H1 (cell line): ENCODE data around the gene OLA1. TPM values are rescaled to one million over a fixed set of nuclear protein-coding genes. Genes with fewer than 3 reads are reported as not detected.

ENCODE experiments used
- CTCF ChIA-PET: fragments of 300-600 bp; sonication (Branson Sonifier 250); formaldehyde crosslinking; loops from one replicate; lab custom pipeline; 2021; ENCODE audit not compliant: partially characterized antibody; lab: Charles Lee
- POLR2A ChIA-PET: fragments of 300-600 bp; sonication (Branson Sonifier 250); formaldehyde crosslinking; loops from one replicate; lab custom pipeline; 2021; ENCODE audit warnings: inconsistent platforms; ENCODE audit not compliant: partially characterized antibody; lab: Charles Lee
- DNase-seq, 2 experiments: peaks; one replicate each; pipeline versions ENCODE4 v3.0.0 to v3.0.0-alpha.2; 2010 to 2022; ENCODE audit warnings: low spot score in 2 of 2, low read depth in 1 of 2, mixed read lengths in 1 of 2
- FAIRE-seq: peaks from 2 replicates; lab custom pipeline; 2011; peaks lifted over from hg19 to GRCh38; lab: Jason Lieb, UNC
- H2AFZ ChIP-seq: 2 replicates; pipeline ENCODE4 v1.8.1; 2012; ENCODE audit warnings: low read length, inconsistent platforms
- H2AK5ac ChIP-seq: 2 replicates; pipeline ENCODE4 v1.6.1; 2013; ENCODE audit warnings: low read depth, low read length
- H2BK120ac ChIP-seq: replicated peaks from 2 replicates; pipeline ENCODE3; 2013; ENCODE audit warnings: low read depth, low read length, inconsistent platforms
- H2BK12ac ChIP-seq: 2 replicates; pipeline ENCODE4 v1.6.1; 2013; ENCODE audit warnings: low read depth, low read length
- H2BK15ac ChIP-seq: 2 replicates; pipeline ENCODE4 v1.6.1; 2013; ENCODE audit warnings: low read length
- H2BK20ac ChIP-seq: 2 replicates; pipeline ENCODE4 v1.6.1; 2013; ENCODE audit warnings: low read length
- H2BK5ac ChIP-seq: 2 replicates; pipeline ENCODE4 v1.6.1; 2013; ENCODE audit warnings: low read depth, low read length
- H3K14ac ChIP-seq: 2 replicates; pipeline ENCODE4 v1.6.1; 2013; ENCODE audit warnings: inconsistent platforms; ENCODE audit not compliant: insufficient read length
- H3K18ac ChIP-seq: 2 replicates; pipeline ENCODE4 v1.6.1; 2013; ENCODE audit warnings: low read length; ENCODE audit errors: extremely low read depth
- H3K23ac ChIP-seq: 2 replicates; pipeline ENCODE4 v1.6.1; 2013; ENCODE audit warnings: inconsistent platforms; ENCODE audit not compliant: insufficient read length
- H3K23me2 ChIP-seq: 2 replicates; pipeline ENCODE4 v1.6.1; 2013; ENCODE audit warnings: low read depth, low read length
- H3K27ac ChIP-seq: 2 replicates; pipeline ENCODE4 v1.6.1; 2011; ENCODE audit warnings: low read depth, low read length, inconsistent platforms
- H3K27me3 ChIP-seq, 4 experiments: replicated peaks in 1 of 4; 1 replicate in 1 of 4; 2 replicates in 3 of 4; pipeline versions ENCODE4 v1.6.1 to v1.8.1; 2011 to 2013; ENCODE audit warnings: low read length in 3 of 4, mild to moderate bottlenecking in 3 of 4, inconsistent platforms in 2 of 4, mixed read lengths in 2 of 4, moderate library complexity in 1 of 4; ENCODE audit not compliant: control insufficient read depth in 3 of 4, insufficient read depth in 3 of 4; ENCODE audit errors: extremely low read depth in 1 of 4
- H3K36me3 ChIP-seq, 4 experiments: 2 replicates each; pipeline versions ENCODE4 v1.6.1 to v1.8.1; 2011 to 2013; ENCODE audit warnings: mild to moderate bottlenecking in 4 of 4, low read length in 3 of 4, moderate library complexity in 2 of 4, control low read depth in 1 of 4, inconsistent platforms in 1 of 4; ENCODE audit not compliant: insufficient read depth in 4 of 4, control insufficient read depth in 2 of 4
- H3K4ac ChIP-seq: replicated peaks from 2 replicates; pipeline ENCODE3; 2013; ENCODE audit warnings: low read length, low read depth, mixed read lengths, inconsistent platforms; ENCODE audit not compliant: insufficient read length
- H3K4me1 ChIP-seq, 4 experiments: replicated peaks in 1 of 4; 1 replicate in 1 of 4; 2 replicates in 3 of 4; pipeline versions ENCODE4 v1.6.1 to v1.8.1; 2011 to 2013; ENCODE audit warnings: low read length in 3 of 4, inconsistent platforms in 2 of 4, mixed read lengths in 1 of 4; ENCODE audit not compliant: insufficient read depth in 4 of 4, control insufficient read depth in 3 of 4
- H3K4me2 ChIP-seq, 2 experiments: 2 replicates each; pipeline versions ENCODE4 v1.6.1 to v1.8.1; 2011 to 2013; ENCODE audit warnings: low read depth in 2 of 2, low read length in 2 of 2, control low read depth in 1 of 2, inconsistent platforms in 1 of 2, mild to moderate bottlenecking in 1 of 2; ENCODE audit not compliant: insufficient read depth in 1 of 2
- H3K4me3 ChIP-seq, 4 experiments: fragments of 200-600, 300-600 bp in 1 of 4; sonication (generic), shearing (Covaris generic), sonication (Bioruptor Twin) in 1 of 4; 2 replicates each; pipeline versions ENCODE4 v1.5.1 to v1.8.1; 2011 to 2016; ENCODE audit warnings: low read length in 4 of 4, low read depth in 3 of 4, control low read depth in 2 of 4, inconsistent platforms in 2 of 4, mild to moderate bottlenecking in 2 of 4, mixed read lengths in 1 of 4, moderate library complexity in 1 of 4; ENCODE audit not compliant: insufficient read depth in 2 of 4; ENCODE audit errors: extremely low read depth in 1 of 4
- H3K56ac ChIP-seq: replicated peaks from 2 replicates; pipeline ENCODE3; 2013; ENCODE audit warnings: low read depth, mild to moderate bottlenecking, mixed read lengths, low read length, inconsistent platforms; ENCODE audit not compliant: insufficient read length
- H3K79me1 ChIP-seq: 2 replicates; pipeline ENCODE4 v1.6.1; 2013; ENCODE audit warnings: low read depth, low read length, control low read depth
- H3K79me2 ChIP-seq, 2 experiments: 2 replicates each; pipeline versions ENCODE4 v1.6.1 to v1.8.1; 2012 to 2013; ENCODE audit warnings: low read length in 2 of 2, mild to moderate bottlenecking in 2 of 2, inconsistent platforms in 1 of 2; ENCODE audit not compliant: insufficient read depth in 2 of 2, control insufficient read depth in 1 of 2
- H3K9ac ChIP-seq, 4 experiments: replicated peaks in 1 of 4; 1 replicate in 1 of 4; 2 replicates in 3 of 4; pipeline versions ENCODE4 v1.6.1 to v1.8.1; 2011 to 2013; ENCODE audit warnings: low read depth in 3 of 4, low read length in 3 of 4, control low read depth in 2 of 4, mild to moderate bottlenecking in 2 of 4, moderate library complexity in 2 of 4, inconsistent platforms in 1 of 4; ENCODE audit errors: extremely low read depth in 1 of 4
- H3K9me3 ChIP-seq, 2 experiments: 2 replicates each; pipeline versions ENCODE4 v1.6.1 to v1.8.1; 2012 to 2013; ENCODE audit warnings: mild to moderate bottlenecking in 2 of 2, moderate library complexity in 2 of 2, control low read depth in 1 of 2, inconsistent platforms in 1 of 2, low read depth in 1 of 2, low read length in 1 of 2, mixed read lengths in 1 of 2; ENCODE audit not compliant: insufficient read depth in 2 of 2
- H4K20me1 ChIP-seq, 2 experiments: replicated peaks in 1 of 2; 2 replicates each; pipeline versions ENCODE3 to v1.8.1; 2011 to 2013; ENCODE audit warnings: inconsistent platforms in 2 of 2, low read length in 2 of 2, mild to moderate bottlenecking in 1 of 2; ENCODE audit not compliant: insufficient read depth in 2 of 2, control insufficient read depth in 1 of 2
- H4K5ac ChIP-seq: 2 replicates; pipeline ENCODE4 v1.6.1; 2013; ENCODE audit warnings: low read length, low read depth, mixed read lengths, inconsistent platforms; ENCODE audit not compliant: insufficient read length
- H4K8ac ChIP-seq: 2 replicates; pipeline ENCODE4 v1.8.0; 2013; ENCODE audit warnings: mild to moderate bottlenecking, moderate library complexity, low read length, inconsistent platforms; ENCODE audit not compliant: insufficient read depth; ENCODE audit errors: extremely low read depth
- H4K91ac ChIP-seq: replicated peaks from 2 replicates; pipeline ENCODE3; 2013; ENCODE audit warnings: low read length, mixed read lengths, inconsistent platforms; ENCODE audit not compliant: insufficient read length
- CTBP2 ChIP-seq: IDR thresholded peaks from 2 replicates; pipeline ENCODE4 v1.7.0; 2011; ENCODE audit warnings: borderline replicate concordance, mild to moderate bottlenecking, moderate library complexity, mixed read lengths, low read length; ENCODE audit not compliant: insufficient read depth, insufficient read length
- PHF8 ChIP-seq: fragments of 200-600 bp; sonication (generic); conservative IDR thresholded peaks from 2 replicates; pipeline ENCODE4 v1.7.1; 2012; ENCODE audit warnings: low read depth, mild to moderate bottlenecking, inconsistent platforms, low read length, moderate library complexity
- POU5F1 ChIP-seq: IDR thresholded peaks from 2 replicates; pipeline ENCODE4 v1.6.1; 2011; ENCODE audit warnings: low read depth, mild to moderate bottlenecking, low read length, moderate library complexity
- WGBS, 2 experiments: shearing (Covaris generic) in 1 of 2; methylation state at CpG; one replicate each; pipeline versions ENCODE4 v1.1.6 to v1.1.7; 2013 to 2015; ENCODE audit warnings: low lambda C conversion rate in 2 of 2, mixed read lengths in 2 of 2, inconsistent platforms in 1 of 2, low coverage in 1 of 2, missing lambda C conversion rate in 1 of 2; ENCODE audit not compliant: insufficient replicate concordance in 2 of 2, insufficient coverage in 1 of 2, insufficient read length in 1 of 2; ENCODE audit errors: extremely low coverage in 1 of 2, missing lambda C conversion rate in 1 of 2; 5-methylcytosine and 5-hydroxymethylcytosine counted together
- polyA plus RNA-seq, 7 experiments: library from polyadenylated mRNA; depleted of rRNA in 3 of 7; stranded (reverse) in 5 of 7; unstranded in 2 of 7; fragments of >200 nt in 5 of 7; fragments of 200-250 nt in 2 of 7; gene quantifications; 1 replicate in 5 of 7; 2 replicates in 1 of 7; 4 replicates in 1 of 7; pipeline versions ENCODE4 v1.2.1 to v1.2.3, GENCODE V29; 2011 to 2013; ENCODE audit warnings: missing spikeins in 2 of 7, mixed read lengths in 2 of 7
- total RNA-seq: library from RNA; stranded (reverse); fragmentation: NEBNext Ultra II Directional; extraction: Animal tissue kit (Norgen Biotek cat#: 25700); gene quantifications from 2 replicates; pipeline ENCODE4 v1.2.1, GENCODE V29; 2021
- TF ChIP-seq, protein P1 (sequence below): IDR thresholded peaks from 2 replicates; pipeline ENCODE4 v1.6.1; 2012; ENCODE audit warnings: inconsistent platforms

OLA1 gene
- total and polyA plus RNA-seq, 2 of the 8 experiments (the other 6 are each of a cell fraction or from before 2014, with no cell fraction given), result 39.3 to 158 TPM

DNA sequence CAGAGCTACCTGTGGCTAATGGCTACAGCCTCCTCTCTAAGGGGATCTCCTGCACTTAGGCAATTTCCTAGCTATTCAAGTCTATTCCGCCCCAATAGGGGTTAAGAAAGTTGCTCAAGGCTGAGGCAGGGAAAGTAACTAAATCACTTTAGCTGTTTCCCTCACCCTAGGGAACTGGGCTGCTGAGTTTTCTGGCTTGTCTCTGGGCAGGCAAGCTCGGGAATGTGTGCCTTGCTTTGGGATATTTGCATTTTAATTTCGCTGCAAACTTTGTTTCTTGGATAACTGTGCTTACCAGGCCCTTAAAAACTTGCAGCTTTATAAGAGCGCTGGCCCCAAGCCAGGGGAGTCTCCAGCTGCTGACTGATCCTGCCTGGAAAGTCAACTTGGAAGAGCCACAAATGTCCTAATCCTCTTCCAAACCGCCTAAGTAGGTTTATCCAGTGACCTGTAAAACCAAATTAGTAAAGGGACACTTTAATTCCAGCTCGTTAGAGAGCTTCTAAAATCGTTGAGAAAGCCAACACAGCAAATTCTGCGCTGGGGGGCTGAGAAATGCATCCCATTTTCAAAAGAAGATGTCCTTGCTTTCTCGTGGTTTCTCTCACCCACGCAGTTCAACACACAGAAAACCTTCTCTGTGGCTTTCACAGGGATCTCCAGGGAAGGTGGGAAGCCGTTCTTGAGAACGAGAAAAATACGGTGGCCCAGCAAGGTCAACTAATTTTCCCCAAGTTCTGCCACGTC, 223.6 kb downstream of the OLA1 start:
- Histone ChIP-seq H3K4ac (no peak overlapping the region), H3K4me2 (peak overlapping the region; percentile 29 to 30; a peak in 3 of 4 replicates), H2BK5ac (peak overlapping the region; percentile 76; the same call in 1 of the 2 replicates), H2AFZ (peak overlapping the region; percentile 9; the same call in 1 of the 2 replicates), H4K20me1 (no peaks in the 10 kb centered on the region), H3K9me3 (no peaks in the 10 kb centered on the region), H3K14ac (no peak overlapping the region), H3K9ac (no peak overlapping the region; a peak in 2 of 7 replicates), H3K4me1 (peaks cover 8 to 23% (median 15%) of the 10 kb centered on the region in 4 experiments), H3K18ac (peak overlapping the region; percentile 83), H4K5ac (no peak overlapping the region), H3K27me3 (no peaks in the 10 kb centered on the region; a peak in 1 of 7 replicates), H3K27ac (no peak overlapping the region; the same call in 1 of the 2 replicates), H3K4me3 (no peak overlapping the region; a peak in 1 of 8 replicates), H3K23ac (no peak overlapping the region), H3K23me2 (peaks cover 3% of the 10 kb centered on the region; the same call in 1 of the 2 replicates), H4K8ac (no peak overlapping the region), H3K56ac (no peak overlapping the region), H2BK20ac (peak overlapping the region; percentile 40; the same call in 1 of the 2 replicates), H2BK15ac (peak overlapping the region; percentile 88; the same call in 1 of the 2 replicates), H3K79me2 (no peaks in the 10 kb centered on the region), H2BK12ac (peak overlapping the region; percentile 94), H2BK120ac (peak overlapping the region; percentile 59), H3K79me1 (no peaks in the 10 kb centered on the region), H2AK5ac (peak overlapping the region; percentile 40), H3K36me3 (no peaks in the 10 kb centered on the region), H4K91ac (no peak overlapping the region)
- TF ChIP-seq CTBP2 (no peak), PHF8 (no peak), POU5F1 (no peak)
- TF ChIP-seq, protein P1, sequence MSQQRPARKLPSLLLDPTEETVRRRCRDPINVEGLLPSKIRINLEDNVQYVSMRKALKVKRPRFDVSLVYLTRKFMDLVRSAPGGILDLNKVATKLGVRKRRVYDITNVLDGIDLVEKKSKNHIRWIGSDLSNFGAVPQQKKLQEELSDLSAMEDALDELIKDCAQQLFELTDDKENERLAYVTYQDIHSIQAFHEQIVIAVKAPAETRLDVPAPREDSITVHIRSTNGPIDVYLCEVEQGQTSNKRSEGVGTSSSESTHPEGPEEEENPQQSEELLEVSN, result no peak
- CTCF ChIA-PET, result interaction anchor here (0.7 to 2.3 kb wide), 10 partner anchors 9 to 457 kb away, joined by 3 to 16 read pairs (median 4); no protein-coding TSS in a partner anchor
- POLR2A ChIA-PET, result interaction anchor here (1.1 to 2.9 kb wide), 4 partner anchors 9 to 60 kb away, joined by 3 to 15 read pairs (median 6); partner anchors contain the start of gene SP3
- WGBS, 2 experiments, result 61% methylated on average over 14 of the region's 14 CpGs; no CpG with 5 or more reads in 1 of the 2 experiments
- DNase-seq (no peak), FAIRE-seq (no peak)
